ENCODE measurements around the gene SPECC1.

SPECC1 gene

GRCh38 chr17:20273741-20274500, 264.8 kb downstream of the SPECC1 start:
- DNase-seq (ENCODE audit: low read depth in 2 of 2) = no peak

- no peak for DNase-seq (ENCODE audit: low read depth in 2 of 2)
These were observed 266.5 kb downstream of the SPECC1 start for GRCh38 chr17:20275653-20276052.

GRCh38 chr17:20276421-20276820, 267.3 kb downstream of the SPECC1 start:
- no peak for DNase-seq (ENCODE audit: low read depth in 2 of 2)

- no peak for DNase-seq (ENCODE audit: low read depth in 2 of 2)
These were observed 269.6 kb downstream of the SPECC1 start for GRCh38 chr17:20278805-20279204.

GRCh38 chr17:20279631-20280030, 270.5 kb downstream of the SPECC1 start:
- DNase-seq (ENCODE audit: low read depth in 2 of 2) = no peak

- no peak for DNase-seq (ENCODE audit: low read depth in 2 of 2)
These were observed 270.9 kb downstream of the SPECC1 start for GRCh38 chr17:20280051-20280450.

GRCh38 chr17:20280851-20281250, 271.7 kb downstream of the SPECC1 start:
- DNase-seq (ENCODE audit: low read depth in 2 of 2) = no peak

- DNase-seq (ENCODE audit: low read depth in 2 of 2) = no peak
These were observed 272.7 kb downstream of the SPECC1 start for GRCh38 chr17:20281860-20282259.

- DNase-seq (ENCODE audit: low read depth in 2 of 2) = no peak
These were observed 273.6 kb downstream of the SPECC1 start for GRCh38 chr17:20282526-20283308.

- no peak for DNase-seq (ENCODE audit: low read depth in 2 of 2)
These were observed 274.9 kb downstream of the SPECC1 start for GRCh38 chr17:20284022-20284421.

GRCh38 chr17:20284570-20285295, 275.6 kb downstream of the SPECC1 start:
- no peak for DNase-seq (ENCODE audit: low read depth in 2 of 2)

- DNase-seq (ENCODE audit: low read depth in 2 of 2) = no peak
These were observed 280.8 kb downstream of the SPECC1 start for GRCh38 chr17:20289984-20290383.

GRCh38 chr17:20291853-20292252, 282.7 kb downstream of the SPECC1 start:
- no peak for DNase-seq (ENCODE audit: low read depth in 2 of 2)

- DNase-seq (ENCODE audit: low read depth in 2 of 2) = no peak
These were observed 284.3 kb downstream of the SPECC1 start for GRCh38 chr17:20293501-20293900.

- no peak for DNase-seq (ENCODE audit: low read depth in 2 of 2)
These were observed 285.0 kb downstream of the SPECC1 start for GRCh38 chr17:20294120-20294519.

GRCh38 chr17:20299013-20299412, 289.9 kb downstream of the SPECC1 start:
- DNase-seq (ENCODE audit: low read depth in 2 of 2) = no peak

- no peak for DNase-seq (ENCODE audit: low read depth in 2 of 2)
These were observed 291.3 kb downstream of the SPECC1 start for GRCh38 chr17:20300436-20300934.

- DNase-seq (ENCODE audit: low read depth in 2 of 2) = no peak
These were observed 293.2 kb downstream of the SPECC1 start for GRCh38 chr17:20302246-20302917.

GRCh38 chr17:20304961-20305360, 295.8 kb downstream of the SPECC1 start:
- no peak for DNase-seq (ENCODE audit: low read depth in 2 of 2)

GRCh38 chr17:20306924-20307323, 297.8 kb downstream of the SPECC1 start:
- no peak for DNase-seq (ENCODE audit: low read depth in 2 of 2)

GRCh38 chr17:20307326-20307910, 298.3 kb downstream of the SPECC1 start:
- DNase-seq (ENCODE audit: low read depth in 2 of 2) = no peak
